RWPE1 (cell line): ENCODE data around the gene ATP2B2.

Experiments
- CTCF ChIA-PET: fragments of 350-600 bp; sonication (Branson Sonifier 250); formaldehyde crosslinking; extraction: SDS; loops from one replicate; lab custom pipeline; 2021; lab: Yijun Ruan, JAX
- POLR2A ChIA-PET: fragments of 400-600 bp; formaldehyde crosslinking; extraction: SDS; loops from one replicate; lab custom pipeline; 2020; ENCODE audit warnings: antibody characterized with exemption; ENCODE audit not compliant: low non-redundant PET; lab: Yijun Ruan, JAX
- DNase-seq: peaks from one replicate; pipeline ENCODE4 v3.0.0; 2012; ENCODE audit warnings: low spot score
- H3K27ac ChIP-seq: fragments of 450-650 bp; 2 replicates; pipeline ENCODE4 v1.5.1; 2017
- CTCF ChIP-seq: fragments of 450-650 bp; conservative IDR thresholded peaks from 2 replicates; pipeline ENCODE4 v1.5.1; 2017; ENCODE audit warnings: low read depth, mild to moderate bottlenecking

Gene ATP2B2

GRCh38 chr3:10342781-10343180 is 162.6 kb downstream of the ATP2B2 start:
- H3K27ac ChIP-seq: no peak overlapping the region
- TF ChIP-seq CTCF: no peak
- no peak for DNase-seq
- CTCF ChIA-PET: interaction anchor here (1.2 kb wide), 1 partner anchor 396 kb away, joined by 3 read pairs; no protein-coding TSS in a partner anchor
- POLR2A ChIA-PET: no interaction called here

GRCh38 chr3:10341901-10342398 is 163.4 kb downstream of the ATP2B2 start:
- TF ChIP-seq CTCF: no peak
- H3K27ac ChIP-seq: no peak overlapping the region
- POLR2A ChIA-PET: no interaction called here
- CTCF ChIA-PET: interaction anchor here (1.2 kb wide), 1 partner anchor 397 kb away, joined by 3 read pairs; no protein-coding TSS in a partner anchor
- no peak for DNase-seq

GRCh38 chr3:10340476-10340875 is 164.9 kb downstream of the ATP2B2 start:
- no peak for TF ChIP-seq CTCF
- POLR2A ChIA-PET: no interaction called here
- DNase-seq: no peak
- CTCF ChIA-PET: no interaction called here
- no peak overlapping the region for H3K27ac ChIP-seq

DNA sequence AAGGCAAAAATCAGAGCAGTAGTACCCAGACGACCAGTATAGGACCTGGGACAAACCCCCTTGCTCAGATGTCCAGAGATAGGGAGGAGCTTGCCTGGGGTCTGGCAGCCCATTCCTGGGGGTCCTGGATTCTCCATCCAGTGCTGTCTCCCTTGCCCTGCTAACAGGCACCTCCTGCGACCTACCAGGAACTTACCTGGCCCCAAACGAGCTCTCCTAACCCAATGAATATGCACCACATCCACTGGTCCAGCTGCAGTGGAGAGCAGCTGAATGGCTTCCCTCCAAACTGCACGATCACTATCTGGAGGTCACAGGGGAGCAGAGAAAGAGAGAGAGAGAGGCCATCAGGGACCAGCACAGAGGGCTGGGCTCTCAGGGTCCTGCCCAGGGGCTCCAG is 165.3 kb downstream of the ATP2B2 start:
- no peak overlapping the region for H3K27ac ChIP-seq
- POLR2A ChIA-PET: no interaction called here
- no peak for DNase-seq
- no peak for TF ChIP-seq CTCF
- CTCF ChIA-PET: no interaction called here

DNA sequence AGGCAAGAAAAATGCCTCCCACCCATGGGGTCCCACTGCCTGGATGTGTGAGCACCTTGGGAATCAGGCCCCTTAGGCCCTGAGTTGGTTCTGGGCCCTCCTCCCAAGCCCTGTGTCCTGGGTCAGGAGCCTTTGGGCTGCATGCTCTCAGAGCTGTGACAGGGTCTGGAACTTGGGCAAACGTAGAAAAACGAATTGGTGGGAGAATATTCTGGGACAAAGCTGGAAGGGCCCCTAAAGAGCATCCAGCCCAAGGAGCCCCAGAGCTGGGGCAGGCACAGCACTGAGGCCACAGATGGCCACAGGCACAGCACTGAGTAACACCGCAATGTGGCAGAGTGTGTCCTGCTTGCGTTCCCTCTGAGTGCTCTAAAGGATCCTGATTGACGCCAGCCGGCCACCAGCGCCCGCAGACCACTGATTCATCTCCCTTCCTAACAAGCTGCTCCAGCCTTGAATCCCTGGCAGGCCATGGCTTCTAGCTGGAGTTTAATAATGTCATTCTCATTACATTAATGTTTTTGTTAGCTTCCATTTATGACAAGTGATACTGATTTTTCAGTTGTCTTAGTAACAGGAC is 165.9 kb downstream of the ATP2B2 start:
- DNase-seq: no peak
- TF ChIP-seq CTCF: no peak
- ChIA-PET POLR2A (no interaction called here), CTCF (interaction anchor here (0.7 kb wide), 1 partner anchor 399 kb away, joined by 3 read pairs; no protein-coding TSS in a partner anchor)
- H3K27ac ChIP-seq: no peak overlapping the region

DNA sequence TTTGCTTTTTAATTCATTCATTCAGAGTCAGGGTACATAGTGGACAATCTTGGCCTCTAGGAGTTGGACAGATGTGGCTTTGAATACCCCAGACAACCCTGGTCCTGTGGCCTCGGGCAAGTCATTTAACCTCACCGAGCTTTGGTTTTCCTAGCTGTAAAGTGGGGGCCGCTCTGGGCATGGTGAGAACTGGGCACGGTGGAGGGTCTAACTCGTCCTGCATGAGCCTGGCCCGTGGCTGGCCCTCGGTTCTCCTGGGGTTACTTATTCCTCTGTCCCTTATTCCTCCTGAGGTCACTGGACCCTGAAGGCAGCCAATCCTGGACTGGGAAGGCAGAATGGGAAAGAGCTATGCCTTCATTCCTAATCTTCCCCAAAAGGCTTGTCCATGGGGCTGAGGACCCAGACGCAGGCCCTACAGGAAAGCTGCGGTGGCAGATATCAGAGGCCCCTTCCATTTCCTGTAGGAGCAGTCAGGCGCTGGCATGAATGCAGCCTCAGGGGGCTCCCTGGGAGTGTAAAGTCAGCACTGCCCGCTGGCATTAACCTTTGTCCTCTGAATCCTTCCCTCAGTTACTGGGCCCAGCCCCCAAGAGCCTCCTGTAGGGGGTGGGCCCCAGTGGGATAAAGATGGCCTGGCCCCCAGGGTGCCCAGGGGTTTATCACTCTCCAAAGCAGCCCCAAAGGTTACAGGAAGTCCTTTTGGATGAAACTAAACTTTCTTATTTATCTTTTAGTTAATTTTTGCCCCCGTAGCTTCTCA is 166.6 kb downstream of the ATP2B2 start:
- TF ChIP-seq CTCF: no peak
- no peak for DNase-seq
- H3K27ac ChIP-seq: no peak overlapping the region
- ChIA-PET POLR2A (no interaction called here), CTCF (interaction anchor here (0.7 kb wide), 1 partner anchor 400 kb away, joined by 3 read pairs; no protein-coding TSS in a partner anchor)
